Measurements from ENCODE around the gene BTLA.

GRCh38 chr3:112464264-112464663, 35.0 kb downstream of the BTLA start:
- TF ChIP-seq, protein P1, sequence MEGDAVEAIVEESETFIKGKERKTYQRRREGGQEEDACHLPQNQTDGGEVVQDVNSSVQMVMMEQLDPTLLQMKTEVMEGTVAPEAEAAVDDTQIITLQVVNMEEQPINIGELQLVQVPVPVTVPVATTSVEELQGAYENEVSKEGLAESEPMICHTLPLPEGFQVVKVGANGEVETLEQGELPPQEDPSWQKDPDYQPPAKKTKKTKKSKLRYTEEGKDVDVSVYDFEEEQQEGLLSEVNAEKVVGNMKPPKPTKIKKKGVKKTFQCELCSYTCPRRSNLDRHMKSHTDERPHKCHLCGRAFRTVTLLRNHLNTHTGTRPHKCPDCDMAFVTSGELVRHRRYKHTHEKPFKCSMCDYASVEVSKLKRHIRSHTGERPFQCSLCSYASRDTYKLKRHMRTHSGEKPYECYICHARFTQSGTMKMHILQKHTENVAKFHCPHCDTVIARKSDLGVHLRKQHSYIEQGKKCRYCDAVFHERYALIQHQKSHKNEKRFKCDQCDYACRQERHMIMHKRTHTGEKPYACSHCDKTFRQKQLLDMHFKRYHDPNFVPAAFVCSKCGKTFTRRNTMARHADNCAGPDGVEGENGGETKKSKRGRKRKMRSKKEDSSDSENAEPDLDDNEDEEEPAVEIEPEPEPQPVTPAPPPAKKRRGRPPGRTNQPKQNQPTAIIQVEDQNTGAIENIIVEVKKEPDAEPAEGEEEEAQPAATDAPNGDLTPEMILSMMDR (IDR thresholded peaks at IDR 0.05) = no peak
- no peak for TF ChIP-seq POLR2AphosphoS5 (IDR thresholded peaks at IDR 0.05)
